HepG2 (cell line): ENCODE data around the gene ARID3C. TPM values are rescaled to one million over a fixed set of nuclear protein-coding genes. Genes with fewer than 3 reads are reported as not detected.

Experiments
- ELF1 ChIP-seq: sonication (generic); formaldehyde crosslinking; IDR thresholded peaks from 2 replicates; pipeline ENCODE4 v1.4.0; 2020; ENCODE audit warnings: missing genetic modification reagents
- JUNB ChIP-seq: sonication (generic); formaldehyde crosslinking; IDR thresholded peaks from 2 replicates; pipeline ENCODE4 v1.8.0; 2022; ENCODE audit warnings: missing genetic modification reagents, mild to moderate bottlenecking, borderline replicate concordance
- KAT2B ChIP-seq: fragments of 150-350 bp; IDR thresholded peaks from 2 replicates; pipeline ENCODE4 v1.6.1; 2014; ENCODE audit warnings: low read depth, low read length, borderline replicate concordance
- KDM3A ChIP-seq: IDR thresholded peaks from 2 replicates; pipeline ENCODE4 v1.6.1; 2018; ENCODE audit warnings: low read depth, missing compliant biosample characterization
- MXD4 ChIP-seq: IDR thresholded peaks from 2 replicates; pipeline ENCODE4 v1.6.1; 2016; ENCODE audit warnings: mild to moderate bottlenecking, missing biosample characterization, missing genetic modification reagents
- NONO ChIP-seq, 2 experiments: fragments of 450-650 bp in 1 of 2; sonication (generic) in 1 of 2; formaldehyde crosslinking in 1 of 2; IDR thresholded peaks in 1 of 2; conservative IDR thresholded peaks in 1 of 2; 2 replicates each; pipeline versions ENCODE4 v1.6.1 to v1.8.0; 2017 to 2022; ENCODE audit warnings: mild to moderate bottlenecking in 1 of 2, missing genetic modification reagents in 1 of 2, moderate library complexity in 1 of 2
- RBM39 ChIP-seq: fragments of 200-400 bp; formaldehyde crosslinking; IDR thresholded peaks from one replicate; pipeline ENCODE4 v1.6.1; 2018; ENCODE audit warnings: antibody characterized with exemption, mild to moderate bottlenecking, low read depth, low read length; ENCODE audit not compliant: poor library complexity, severe bottlenecking
- TCF12 ChIP-seq, 2 experiments: fragments of 450-650 bp in 1 of 2; sonication (generic) in 1 of 2; formaldehyde crosslinking in 1 of 2; IDR thresholded peaks; 2 replicates each; pipeline versions ENCODE4 v1.6.1 to v1.8.0; 2017 to 2022; ENCODE audit warnings: antibody characterized with exemption in 1 of 2, mild to moderate bottlenecking in 1 of 2, missing genetic modification reagents in 1 of 2, moderate library complexity in 1 of 2
- ZBTB7A ChIP-seq: sonication (generic); formaldehyde crosslinking; IDR thresholded peaks from 2 replicates; pipeline ENCODE4 v1.8.0; 2022; ENCODE audit warnings: mild to moderate bottlenecking, missing genetic modification reagents
- ZNF251 ChIP-seq: sonication (generic); formaldehyde crosslinking; IDR thresholded peaks from 2 replicates; pipeline ENCODE4 v1.9.0; 2021; ENCODE audit warnings: mild to moderate bottlenecking, missing genetic modification reagents
- ZNF34 ChIP-seq: sonication (generic); formaldehyde crosslinking; IDR thresholded peaks from 2 replicates; pipeline ENCODE4 v1.4.0; 2020; ENCODE audit warnings: mild to moderate bottlenecking, missing genetic modification reagents, borderline replicate concordance
- ZNF580 ChIP-seq: IDR thresholded peaks from 2 replicates; pipeline ENCODE4 v1.6.1; 2016; ENCODE audit warnings: low read depth, borderline replicate concordance
- ZNF644 ChIP-seq: IDR thresholded peaks from 2 replicates; pipeline ENCODE4 v1.6.1; 2016; ENCODE audit warnings: low read depth
- polyA plus RNA-seq, 8 experiments: library from polyadenylated mRNA; depleted of rRNA in 3 of 8; stranded (reverse) in 7 of 8; unstranded in 1 of 8; fragments of >200 nt; fragmentation: Illumina TruSeq in 4 of 8; extraction: Trizol in 4 of 8; gene quantifications; 2 replicates each; pipeline versions ENCODE4 v1.2.1 to v1.2.3, GENCODE V29; 2011 to 2016; ENCODE audit warnings: low read depth in 4 of 8, missing spikeins in 1 of 8, mixed read lengths in 1 of 8; ENCODE audit not compliant: insufficient read depth in 1 of 8
- total RNA-seq, 5 experiments: library from RNA; depleted of rRNA; stranded (reverse); fragments of >200 nt; fragmentation: Illumina TruSeq; extraction: Trizol; gene quantifications; 2 replicates each; pipeline ENCODE4 v1.2.3, GENCODE V29; 2016; ENCODE audit warnings: low read depth in 1 of 5
- TF ChIP-seq, protein P1 (sequence below): sonication (generic); formaldehyde crosslinking; IDR thresholded peaks from 2 replicates; pipeline ENCODE4 v1.4.0; 2020; ENCODE audit warnings: missing genetic modification reagents
- TF ChIP-seq, protein P2 (sequence below): sonication (generic); formaldehyde crosslinking; IDR thresholded peaks from 2 replicates; pipeline ENCODE4 v1.4.0; 2020; ENCODE audit warnings: missing genetic modification reagents
- TF ChIP-seq, protein P3 (sequence below): IDR thresholded peaks from 2 replicates; pipeline ENCODE4 v1.6.1; 2012; ENCODE audit warnings: low read length, improper control_type of control experiment

The ARID3C gene
- total and polyA plus RNA-seq, 2 of the 13 experiments (the other 11 are each of a cell fraction or from before 2014, with no cell fraction given): not detected

DNA sequence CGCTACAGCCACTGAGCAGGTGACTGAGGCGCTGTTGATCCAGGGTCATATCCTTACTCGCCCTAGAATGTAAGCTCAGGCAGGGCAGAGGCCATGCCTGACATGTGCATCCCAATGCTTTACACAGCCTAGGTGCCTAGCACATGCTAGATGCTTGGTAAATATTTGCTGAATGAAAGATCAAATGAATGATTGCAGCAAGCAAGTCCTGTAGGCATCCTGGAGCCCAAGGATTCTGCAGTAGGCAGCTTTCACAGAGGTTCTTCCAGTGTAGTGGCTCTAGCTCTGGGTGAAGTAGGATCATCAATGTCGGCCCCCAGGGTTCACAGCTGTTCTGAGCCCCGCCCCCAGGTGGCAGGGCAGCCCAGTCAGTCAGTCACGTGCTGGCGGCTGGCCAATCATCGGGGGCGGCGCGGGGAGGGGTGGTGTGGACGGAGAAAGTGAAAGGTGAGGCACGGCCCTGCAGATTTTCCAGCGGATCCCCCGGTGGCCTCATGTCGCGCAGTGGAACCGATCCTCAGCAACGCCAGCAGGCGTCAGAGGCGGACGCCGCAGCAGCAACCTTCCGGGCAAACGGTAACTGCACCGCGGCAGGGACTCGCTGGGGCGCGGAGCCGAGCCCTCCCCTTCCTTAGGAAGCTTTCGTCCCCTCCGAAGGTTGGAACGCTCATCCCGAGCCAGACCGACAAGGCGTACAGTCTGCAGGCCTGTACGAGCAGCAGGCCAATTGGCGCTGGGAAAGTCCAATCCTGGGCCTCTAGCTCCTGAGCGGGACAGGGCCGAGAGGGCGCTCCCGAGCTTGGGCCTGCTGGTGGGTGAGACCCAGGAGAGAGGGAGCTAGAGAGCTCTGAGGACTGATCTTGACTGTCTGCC lies 17.6 kb upstream of the ARID3C start, which contains the start of gene GALT (continued):
- TF ChIP-seq ZNF644 (CRISPR knock-in tag) (no peak), NONO (IDR thresholded peaks at IDR 0.05) (no peak), NONO (CRISPR knock-in tag; conservative IDR thresholded peaks at IDR 0.05) (peak; percentile 91), ZNF251 (CRISPR knock-in tag) (no peak; the same call in 1 of the 2 replicates), KAT2B (no peak), TCF12 (IDR thresholded peaks at IDR 0.05) (no peak), TCF12 (CRISPR knock-in tag; IDR thresholded peaks at IDR 0.05) (0 out of 2 replicates have a peak, but pooled peaks have one; percentile 57), ZBTB7A (CRISPR knock-in tag) (peak; percentile 76; the same call in 1 of the 2 replicates), KDM3A (peak; percentile 87), ZNF580 (CRISPR knock-in tag) (peak; percentile 47; the same call in 1 of the 2 replicates), ZNF34 (CRISPR knock-in tag) (no peak), MXD4 (CRISPR knock-in tag) (peak; percentile 77; the same call in 1 of the 2 replicates), JUNB (CRISPR knock-in tag) (no peak), RBM39 (no peak), ELF1 (CRISPR knock-in tag) (no peak)
- TF ChIP-seq, protein P1, sequence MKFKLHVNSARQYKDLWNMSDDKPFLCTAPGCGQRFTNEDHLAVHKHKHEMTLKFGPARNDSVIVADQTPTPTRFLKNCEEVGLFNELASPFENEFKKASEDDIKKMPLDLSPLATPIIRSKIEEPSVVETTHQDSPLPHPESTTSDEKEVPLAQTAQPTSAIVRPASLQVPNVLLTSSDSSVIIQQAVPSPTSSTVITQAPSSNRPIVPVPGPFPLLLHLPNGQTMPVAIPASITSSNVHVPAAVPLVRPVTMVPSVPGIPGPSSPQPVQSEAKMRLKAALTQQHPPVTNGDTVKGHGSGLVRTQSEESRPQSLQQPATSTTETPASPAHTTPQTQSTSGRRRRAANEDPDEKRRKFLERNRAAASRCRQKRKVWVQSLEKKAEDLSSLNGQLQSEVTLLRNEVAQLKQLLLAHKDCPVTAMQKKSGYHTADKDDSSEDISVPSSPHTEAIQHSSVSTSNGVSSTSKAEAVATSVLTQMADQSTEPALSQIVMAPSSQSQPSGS (CRISPR knock-in tag): peak; percentile 14; the same call in 1 of the 2 replicates
- TF ChIP-seq, protein P2, sequence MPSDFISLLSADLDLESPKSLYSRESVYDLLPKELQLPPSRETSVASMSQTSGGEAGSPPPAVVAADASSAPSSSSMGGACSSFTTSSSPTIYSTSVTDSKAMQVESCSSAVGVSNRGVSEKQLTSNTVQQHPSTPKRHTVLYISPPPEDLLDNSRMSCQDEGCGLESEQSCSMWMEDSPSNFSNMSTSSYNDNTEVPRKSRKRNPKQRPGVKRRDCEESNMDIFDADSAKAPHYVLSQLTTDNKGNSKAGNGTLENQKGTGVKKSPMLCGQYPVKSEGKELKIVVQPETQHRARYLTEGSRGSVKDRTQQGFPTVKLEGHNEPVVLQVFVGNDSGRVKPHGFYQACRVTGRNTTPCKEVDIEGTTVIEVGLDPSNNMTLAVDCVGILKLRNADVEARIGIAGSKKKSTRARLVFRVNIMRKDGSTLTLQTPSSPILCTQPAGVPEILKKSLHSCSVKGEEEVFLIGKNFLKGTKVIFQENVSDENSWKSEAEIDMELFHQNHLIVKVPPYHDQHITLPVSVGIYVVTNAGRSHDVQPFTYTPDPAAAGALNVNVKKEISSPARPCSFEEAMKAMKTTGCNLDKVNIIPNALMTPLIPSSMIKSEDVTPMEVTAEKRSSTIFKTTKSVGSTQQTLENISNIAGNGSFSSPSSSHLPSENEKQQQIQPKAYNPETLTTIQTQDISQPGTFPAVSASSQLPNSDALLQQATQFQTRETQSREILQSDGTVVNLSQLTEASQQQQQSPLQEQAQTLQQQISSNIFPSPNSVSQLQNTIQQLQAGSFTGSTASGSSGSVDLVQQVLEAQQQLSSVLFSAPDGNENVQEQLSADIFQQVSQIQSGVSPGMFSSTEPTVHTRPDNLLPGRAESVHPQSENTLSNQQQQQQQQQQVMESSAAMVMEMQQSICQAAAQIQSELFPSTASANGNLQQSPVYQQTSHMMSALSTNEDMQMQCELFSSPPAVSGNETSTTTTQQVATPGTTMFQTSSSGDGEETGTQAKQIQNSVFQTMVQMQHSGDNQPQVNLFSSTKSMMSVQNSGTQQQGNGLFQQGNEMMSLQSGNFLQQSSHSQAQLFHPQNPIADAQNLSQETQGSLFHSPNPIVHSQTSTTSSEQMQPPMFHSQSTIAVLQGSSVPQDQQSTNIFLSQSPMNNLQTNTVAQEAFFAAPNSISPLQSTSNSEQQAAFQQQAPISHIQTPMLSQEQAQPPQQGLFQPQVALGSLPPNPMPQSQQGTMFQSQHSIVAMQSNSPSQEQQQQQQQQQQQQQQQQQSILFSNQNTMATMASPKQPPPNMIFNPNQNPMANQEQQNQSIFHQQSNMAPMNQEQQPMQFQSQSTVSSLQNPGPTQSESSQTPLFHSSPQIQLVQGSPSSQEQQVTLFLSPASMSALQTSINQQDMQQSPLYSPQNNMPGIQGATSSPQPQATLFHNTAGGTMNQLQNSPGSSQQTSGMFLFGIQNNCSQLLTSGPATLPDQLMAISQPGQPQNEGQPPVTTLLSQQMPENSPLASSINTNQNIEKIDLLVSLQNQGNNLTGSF (CRISPR knock-in tag): no peak
- TF ChIP-seq, protein P3, sequence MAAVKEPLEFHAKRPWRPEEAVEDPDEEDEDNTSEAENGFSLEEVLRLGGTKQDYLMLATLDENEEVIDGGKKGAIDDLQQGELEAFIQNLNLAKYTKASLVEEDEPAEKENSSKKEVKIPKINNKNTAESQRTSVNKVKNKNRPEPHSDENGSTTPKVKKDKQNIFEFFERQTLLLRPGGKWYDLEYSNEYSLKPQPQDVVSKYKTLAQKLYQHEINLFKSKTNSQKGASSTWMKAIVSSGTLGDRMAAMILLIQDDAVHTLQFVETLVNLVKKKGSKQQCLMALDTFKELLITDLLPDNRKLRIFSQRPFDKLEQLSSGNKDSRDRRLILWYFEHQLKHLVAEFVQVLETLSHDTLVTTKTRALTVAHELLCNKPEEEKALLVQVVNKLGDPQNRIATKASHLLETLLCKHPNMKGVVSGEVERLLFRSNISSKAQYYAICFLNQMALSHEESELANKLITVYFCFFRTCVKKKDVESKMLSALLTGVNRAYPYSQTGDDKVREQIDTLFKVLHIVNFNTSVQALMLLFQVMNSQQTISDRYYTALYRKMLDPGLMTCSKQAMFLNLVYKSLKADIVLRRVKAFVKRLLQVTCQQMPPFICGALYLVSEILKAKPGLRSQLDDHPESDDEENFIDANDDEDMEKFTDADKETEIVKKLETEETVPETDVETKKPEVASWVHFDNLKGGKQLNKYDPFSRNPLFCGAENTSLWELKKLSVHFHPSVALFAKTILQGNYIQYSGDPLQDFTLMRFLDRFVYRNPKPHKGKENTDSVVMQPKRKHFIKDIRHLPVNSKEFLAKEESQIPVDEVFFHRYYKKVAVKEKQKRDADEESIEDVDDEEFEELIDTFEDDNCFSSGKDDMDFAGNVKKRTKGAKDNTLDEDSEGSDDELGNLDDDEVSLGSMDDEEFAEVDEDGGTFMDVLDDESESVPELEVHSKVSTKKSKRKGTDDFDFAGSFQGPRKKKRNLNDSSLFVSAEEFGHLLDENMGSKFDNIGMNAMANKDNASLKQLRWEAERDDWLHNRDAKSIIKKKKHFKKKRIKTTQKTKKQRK: no peak
